Esophagus (tissue), 2 donors: ENCODE results near the gene CCSER1. TPM values are rescaled to one million over a fixed set of nuclear protein-coding genes. Genes with fewer than 3 reads are reported as not detected.
"Not testable (repeated sequence)": the region's sequence is repeated elsewhere in the genome, so short reads cannot be mapped to it uniquely, and the experiment has no call there.

Experiments
- H3K27ac ChIP-seq, 2 donors: one replicate each; pipeline ENCODE4 v1.5.1; 2013; ENCODE audit warnings: low read depth in 2 of 2, mild to moderate bottlenecking in 2 of 2, inconsistent platforms in 1 of 2, low read length in 1 of 2, moderate library complexity in 1 of 2
- H3K27me3 ChIP-seq, 2 donors: one replicate each; pipeline ENCODE4 v1.6.1; 2013; ENCODE audit warnings: low read length in 2 of 2, control low read depth in 1 of 2, mild to moderate bottlenecking in 1 of 2; ENCODE audit not compliant: insufficient read depth in 2 of 2, control insufficient read depth in 1 of 2
- H3K36me3 ChIP-seq, 2 donors: one replicate each; pipeline ENCODE4 v1.6.1; 2013; ENCODE audit warnings: low read length in 1 of 2; ENCODE audit not compliant: control insufficient read depth in 2 of 2, insufficient read depth in 2 of 2
- H3K4me1 ChIP-seq, 2 donors: one replicate each; pipeline ENCODE4 v1.6.1; 2013; ENCODE audit warnings: low read length in 1 of 2; ENCODE audit not compliant: control insufficient read depth in 2 of 2, insufficient read depth in 2 of 2
- H3K4me3 ChIP-seq, 2 donors: one replicate each; pipeline ENCODE4 v1.5.1; 2013; ENCODE audit warnings: low read length in 2 of 2, mild to moderate bottlenecking in 2 of 2, low read depth in 1 of 2, moderate library complexity in 1 of 2
- H3K9me3 ChIP-seq, 2 donors: one replicate each; pipeline ENCODE4 v1.6.1; 2013; ENCODE audit warnings: mild to moderate bottlenecking in 2 of 2, low read depth in 1 of 2, low read length in 1 of 2, moderate library complexity in 1 of 2; ENCODE audit not compliant: control insufficient read depth in 2 of 2, insufficient read depth in 1 of 2
- WGBS, 2 donors: extraction: QIAGEN DNeasy Blood & Tissue Kit; methylation state at CpG; one replicate each; pipeline ENCODE4 v1.1.7; 2013; 5-methylcytosine and 5-hydroxymethylcytosine counted together
- polyA plus RNA-seq, 2 donors: library from polyadenylated mRNA; stranded (reverse); fragments of 200-250 nt; gene quantifications; one replicate each; pipeline ENCODE4 v1.2.3, GENCODE V29; 2013
- donor health status: healthy with polysubstance abuse.
- donor health status: Bipolar disorder and iron deficiency.

Gene CCSER1
- polyA plus RNA-seq, 2 donors: 0.35 to 0.87 TPM

- no peaks in the 10 kb centered on the region for H3K36me3 ChIP-seq
- no peak overlapping the region for H3K4me3 ChIP-seq
- no peaks in the 10 kb centered on the region for H3K4me1 ChIP-seq
- no peak overlapping the region for H3K27ac ChIP-seq
- no peaks in the 10 kb centered on the region for H3K27me3 ChIP-seq
- no peaks in the 10 kb centered on the region for H3K9me3 ChIP-seq
Observed at GRCh38 chr4:91058345-91058744, 931.2 kb downstream of the CCSER1 start.

- H3K27me3 ChIP-seq: no peaks in the 10 kb centered on the region
- H3K36me3 ChIP-seq: no peaks in the 10 kb centered on the region
- no peak overlapping the region for H3K27ac ChIP-seq
- WGBS, 2 donors: 54 to 68% methylated on average over 2 of the region's 2 CpGs
- H3K4me1 ChIP-seq: no peaks in the 10 kb centered on the region
- H3K9me3 ChIP-seq: no peaks in the 10 kb centered on the region
- no peak overlapping the region for H3K4me3 ChIP-seq
Observed at GRCh38 chr4:91064157-91064853, 937.1 kb downstream of the CCSER1 start.

GRCh38 chr4:91065117-91065516 lies 937.9 kb downstream of the CCSER1 start:
- Histone ChIP-seq H3K27ac (no peak overlapping the region), H3K27me3 (no peaks in the 10 kb centered on the region), H3K4me1 (no peaks in the 10 kb centered on the region), H3K4me3 (no peak overlapping the region), H3K9me3 (no peaks in the 10 kb centered on the region), H3K36me3 (no peaks in the 10 kb centered on the region)
- 90 to 92% methylated on average over 2 of the region's 2 CpGs for WGBS, 2 donors

- Histone ChIP-seq H3K27me3 (no peaks in the 10 kb centered on the region), H3K4me1 (no peaks in the 10 kb centered on the region), H3K27ac (no peak overlapping the region), H3K36me3 (no peaks in the 10 kb centered on the region), H3K9me3 (no peaks in the 10 kb centered on the region), H3K4me3 (no peak overlapping the region)
- 94 to 95% methylated on average over 3 of the region's 3 CpGs for WGBS, 2 donors
Observed at GRCh38 chr4:91070736-91071135, 943.5 kb downstream of the CCSER1 start.

- no peak overlapping the region for H3K4me3 ChIP-seq
- H3K36me3 ChIP-seq: no peaks in the 10 kb centered on the region
- no peaks in the 10 kb centered on the region for H3K4me1 ChIP-seq
- H3K27ac ChIP-seq: no peak overlapping the region
- no peaks in the 10 kb centered on the region for H3K27me3 ChIP-seq
- peaks cover 4 to 7% of the 10 kb centered on the region in 2 donors for H3K9me3 ChIP-seq
Observed at GRCh38 chr4:91076147-91076546, 949.0 kb downstream of the CCSER1 start.

GRCh38 chr4:91085961-91086360 lies 958.8 kb downstream of the CCSER1 start:
- Histone ChIP-seq H3K27ac (no peak overlapping the region), H3K36me3 (no peaks in the 10 kb centered on the region), H3K4me3 (no peak overlapping the region), H3K4me1 (no peaks in the 10 kb centered on the region), H3K27me3 (no peaks in the 10 kb centered on the region), H3K9me3 (no peaks in the 10 kb centered on the region)
- WGBS, 2 donors: 79 to 85% methylated on average over 2 of the region's 2 CpGs

GRCh38 chr4:91087743-91088142 lies 960.5 kb downstream of the CCSER1 start:
- 77 to 80% methylated on average over 1 of the region's 1 CpG for WGBS, 2 donors
- no peaks in the 10 kb centered on the region for H3K9me3 ChIP-seq
- H3K27ac ChIP-seq: no peak overlapping the region
- H3K4me3 ChIP-seq: no peak overlapping the region
- no peaks in the 10 kb centered on the region for H3K36me3 ChIP-seq
- no peaks in the 10 kb centered on the region for H3K27me3 ChIP-seq
- H3K4me1 ChIP-seq: no peaks in the 10 kb centered on the region

GRCh38 chr4:91089178-91089577 lies 962.0 kb downstream of the CCSER1 start:
- no peak overlapping the region for H3K27ac ChIP-seq
- H3K9me3 ChIP-seq: no peaks in the 10 kb centered on the region
- no peak overlapping the region for H3K4me3 ChIP-seq
- no peaks in the 10 kb centered on the region for H3K27me3 ChIP-seq
- no peaks in the 10 kb centered on the region for H3K4me1 ChIP-seq
- WGBS, 2 donors: 66 to 73% methylated on average over 3 of the region's 3 CpGs
- H3K36me3 ChIP-seq: no peaks in the 10 kb centered on the region

- H3K27me3 ChIP-seq: no peaks in the 10 kb centered on the region
- no peaks in the 10 kb centered on the region for H3K4me1 ChIP-seq
- WGBS, 2 donors: 51 to 59% methylated on average over 2 of the region's 2 CpGs
- no peaks in the 10 kb centered on the region for H3K36me3 ChIP-seq
- no peaks in the 10 kb centered on the region for H3K9me3 ChIP-seq
- H3K4me3 ChIP-seq: no peak overlapping the region
- H3K27ac ChIP-seq: peak overlapping the region; percentile 53 to 65
Observed at GRCh38 chr4:91092398-91092980, 965.3 kb downstream of the CCSER1 start.

- H3K36me3 ChIP-seq, H3K4me3 ChIP-seq, H3K9me3 ChIP-seq, H3K27me3 ChIP-seq, H3K4me1 ChIP-seq: not testable (repeated sequence)
- 60 to 70% methylated on average over 5 of the region's 5 CpGs for WGBS, 2 donors
- H3K27ac ChIP-seq: peak overlapping the region in 1 of 2 donors; percentile 49
Observed at GRCh38 chr4:91094220-91094619, 967.0 kb downstream of the CCSER1 start.
